RWPE1 (cell line): ENCODE data around the gene GPR12.

ENCODE experiments used
- CTCF ChIA-PET: fragments of 350-600 bp; sonication (Branson Sonifier 250); formaldehyde crosslinking; extraction: SDS; loops from one replicate; lab custom pipeline; 2021; lab: Yijun Ruan, JAX
- POLR2A ChIA-PET: fragments of 400-600 bp; formaldehyde crosslinking; extraction: SDS; loops from one replicate; lab custom pipeline; 2020; ENCODE audit warnings: antibody characterized with exemption; ENCODE audit not compliant: low non-redundant PET; lab: Yijun Ruan, JAX
- DNase-seq: peaks from one replicate; pipeline ENCODE4 v3.0.0; 2012; ENCODE audit warnings: low spot score
- H3K27ac ChIP-seq: fragments of 450-650 bp; 2 replicates; pipeline ENCODE4 v1.5.1; 2017
- TF ChIP-seq, protein P1 (sequence below): fragments of 450-650 bp; conservative IDR thresholded peaks from 2 replicates; pipeline ENCODE4 v1.5.1; 2017; ENCODE audit warnings: low read depth, mild to moderate bottlenecking

GPR12 gene

DNA sequence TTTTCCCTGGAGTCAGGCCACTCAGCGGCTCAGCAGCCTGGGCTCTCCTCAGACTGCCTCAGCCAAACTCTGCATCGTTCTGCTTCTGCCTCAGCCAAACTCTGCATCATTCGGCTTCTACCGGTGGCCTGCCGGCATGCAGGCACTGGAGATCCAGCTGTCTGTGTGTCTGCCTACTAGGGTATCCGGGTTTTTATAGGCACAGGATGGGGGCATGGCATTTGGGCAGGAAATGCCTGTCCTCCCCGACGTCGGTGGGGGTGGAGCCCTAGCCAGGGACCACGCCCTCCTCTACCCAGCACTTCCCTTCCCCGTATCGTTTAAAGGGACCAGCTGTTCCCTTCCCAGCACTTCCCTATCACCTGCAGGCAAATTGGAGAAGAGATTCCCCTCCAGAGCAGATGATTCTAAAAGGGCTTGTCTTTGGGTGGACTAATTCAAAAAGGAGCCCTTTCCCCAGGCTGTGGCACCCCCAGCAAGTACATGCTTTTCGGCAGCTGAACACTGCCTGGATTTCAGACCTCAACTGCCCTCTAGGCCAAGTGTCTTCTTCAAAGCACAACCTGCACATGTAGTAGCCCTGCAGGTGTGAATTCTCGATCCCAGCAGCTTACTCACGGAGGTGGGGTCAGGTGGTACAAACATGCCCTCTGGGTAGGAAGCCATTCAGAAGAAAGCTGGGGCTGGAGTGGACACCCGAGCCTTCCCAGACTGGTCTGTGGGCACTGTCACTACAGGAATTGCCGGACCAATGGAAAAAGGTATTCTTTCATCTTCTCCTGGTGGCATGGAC lies 25.4 kb upstream of the GPR12 start:
- POLR2A ChIA-PET = no interaction called here
- DNase-seq = no peak
- H3K27ac ChIP-seq = no peak overlapping the region
- TF ChIP-seq, protein P1, sequence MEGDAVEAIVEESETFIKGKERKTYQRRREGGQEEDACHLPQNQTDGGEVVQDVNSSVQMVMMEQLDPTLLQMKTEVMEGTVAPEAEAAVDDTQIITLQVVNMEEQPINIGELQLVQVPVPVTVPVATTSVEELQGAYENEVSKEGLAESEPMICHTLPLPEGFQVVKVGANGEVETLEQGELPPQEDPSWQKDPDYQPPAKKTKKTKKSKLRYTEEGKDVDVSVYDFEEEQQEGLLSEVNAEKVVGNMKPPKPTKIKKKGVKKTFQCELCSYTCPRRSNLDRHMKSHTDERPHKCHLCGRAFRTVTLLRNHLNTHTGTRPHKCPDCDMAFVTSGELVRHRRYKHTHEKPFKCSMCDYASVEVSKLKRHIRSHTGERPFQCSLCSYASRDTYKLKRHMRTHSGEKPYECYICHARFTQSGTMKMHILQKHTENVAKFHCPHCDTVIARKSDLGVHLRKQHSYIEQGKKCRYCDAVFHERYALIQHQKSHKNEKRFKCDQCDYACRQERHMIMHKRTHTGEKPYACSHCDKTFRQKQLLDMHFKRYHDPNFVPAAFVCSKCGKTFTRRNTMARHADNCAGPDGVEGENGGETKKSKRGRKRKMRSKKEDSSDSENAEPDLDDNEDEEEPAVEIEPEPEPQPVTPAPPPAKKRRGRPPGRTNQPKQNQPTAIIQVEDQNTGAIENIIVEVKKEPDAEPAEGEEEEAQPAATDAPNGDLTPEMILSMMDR = no peak
- CTCF ChIA-PET = no interaction called here

DNA sequence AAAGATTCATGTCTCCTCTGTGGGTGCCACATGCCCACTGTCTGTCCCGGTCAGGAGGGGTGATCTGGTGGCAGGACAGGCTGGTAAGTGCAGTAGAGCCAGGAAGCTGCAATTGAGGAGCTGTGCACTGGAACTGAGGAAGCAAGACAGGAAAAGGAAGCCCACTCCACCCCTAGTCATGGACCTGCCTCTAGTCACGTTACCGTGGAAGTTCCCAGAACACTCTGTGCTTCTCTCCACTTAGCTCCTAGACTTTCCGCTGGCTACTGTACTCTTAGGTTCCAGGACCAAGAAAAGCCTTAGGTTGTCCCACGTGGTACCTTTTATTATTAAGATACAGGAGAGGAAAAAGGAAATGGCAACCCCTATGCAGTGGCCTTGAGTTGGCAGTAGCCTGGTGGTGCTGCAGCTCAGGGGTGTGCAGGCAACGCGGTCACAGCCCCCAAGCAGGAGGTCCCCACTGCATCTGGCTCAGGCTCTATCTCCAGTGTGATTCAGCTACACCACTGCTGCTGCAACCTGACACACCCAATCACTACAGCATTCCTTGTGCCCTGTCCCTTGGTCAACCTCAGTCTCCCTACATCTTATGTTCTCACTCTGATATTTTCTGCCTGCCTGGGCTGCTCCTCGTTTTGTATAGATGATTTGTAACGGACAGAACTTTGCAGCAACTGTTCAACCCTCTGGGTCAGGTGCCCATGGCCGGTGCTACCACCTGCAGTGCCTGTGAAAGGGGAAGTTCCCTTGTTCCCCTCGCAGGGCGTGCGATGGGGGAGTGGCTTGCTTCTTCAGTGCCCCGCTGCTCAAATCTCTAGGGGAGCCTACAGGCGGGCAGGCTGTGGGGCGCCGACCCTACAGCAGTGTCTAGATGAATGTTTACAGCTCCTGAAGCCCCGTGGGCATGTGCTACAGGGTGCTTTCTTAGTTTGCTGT lies 24.4 kb upstream of the GPR12 start:
- no peak overlapping the region for H3K27ac ChIP-seq
- CTCF ChIA-PET = no interaction called here
- no peak for DNase-seq
- POLR2A ChIA-PET = no interaction called here
- TF ChIP-seq, protein P1 = no peak

DNA sequence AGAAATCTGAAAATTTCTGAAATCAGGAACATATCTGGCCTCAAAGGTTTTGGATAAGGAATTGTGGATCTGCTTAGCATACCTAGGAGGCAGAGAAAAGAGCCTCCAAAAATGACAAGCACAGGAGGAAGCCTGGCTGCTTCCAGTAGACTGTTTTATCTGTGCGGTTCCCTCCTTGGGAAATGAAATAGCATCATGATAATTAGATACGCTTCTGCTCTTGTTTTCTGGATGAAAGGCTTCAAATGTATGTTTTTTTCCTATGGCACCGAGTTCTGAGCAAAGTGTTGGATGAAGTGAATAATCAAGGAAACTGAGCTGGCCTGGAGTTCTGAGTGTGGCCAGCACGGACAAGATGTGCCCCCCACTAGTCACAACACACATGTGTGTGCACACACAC lies 19.8 kb upstream of the GPR12 start:
- CTCF ChIA-PET = interaction anchor here (0.5 kb wide), 1 partner anchor 192 kb away, joined by 3 read pairs; no protein-coding TSS in a partner anchor
- POLR2A ChIA-PET = no interaction called here
- no peak for DNase-seq
- no peak overlapping the region for H3K27ac ChIP-seq
- TF ChIP-seq, protein P1 = no peak

DNA sequence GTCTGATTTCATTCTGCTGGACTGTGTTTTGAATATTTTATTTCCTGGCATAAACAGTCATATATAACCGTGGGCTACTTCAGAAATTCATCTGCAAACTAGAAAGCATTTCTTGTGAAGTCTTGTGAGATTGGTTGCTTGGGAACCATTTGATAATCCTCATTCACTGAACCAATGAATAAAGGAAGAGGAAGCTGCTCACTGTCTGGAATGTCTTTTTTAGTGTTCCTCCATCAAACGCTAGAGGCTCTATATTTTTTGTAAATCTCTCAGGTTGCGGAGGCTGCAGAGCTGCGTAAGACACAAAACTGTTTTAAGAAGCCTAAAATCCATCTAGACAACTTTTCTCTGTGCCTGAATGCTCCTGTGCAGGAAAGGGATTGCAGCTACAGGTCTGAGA lies 18.7 kb upstream of the GPR12 start:
- TF ChIP-seq, protein P1 = no peak
- DNase-seq = no peak
- ChIA-PET CTCF (no interaction called here), POLR2A (no interaction called here)
- H3K27ac ChIP-seq = no peak overlapping the region

DNA sequence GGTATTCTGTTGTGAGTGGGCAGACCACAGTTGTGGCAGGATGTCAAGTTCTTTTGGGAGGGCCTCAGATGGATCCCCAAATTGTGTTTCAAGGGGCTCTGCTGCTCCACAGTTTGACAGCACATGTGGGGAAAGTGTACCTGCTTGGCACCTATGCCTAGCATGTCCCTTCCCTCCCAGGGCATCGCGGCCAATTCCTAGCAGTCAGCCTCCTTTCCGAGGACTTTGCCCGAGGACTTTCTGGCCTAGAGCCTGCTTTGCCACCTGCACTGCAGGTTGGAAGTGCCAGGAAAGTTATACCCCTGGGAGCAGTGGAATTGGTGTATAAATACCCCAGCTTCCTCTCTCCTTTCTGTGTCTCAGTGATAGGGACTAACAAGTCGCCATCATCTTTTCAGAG lies 11.9 kb upstream of the GPR12 start:
- H3K27ac ChIP-seq = no peak overlapping the region
- ChIA-PET POLR2A (no interaction called here), CTCF (interaction anchor here (0.6 to 1.2 kb wide), 2 partner anchors 17 to 180 kb away, joined by 4 to 5 read pairs; no protein-coding TSS in a partner anchor)
- DNase-seq = no peak
- TF ChIP-seq, protein P1 = no peak

DNA sequence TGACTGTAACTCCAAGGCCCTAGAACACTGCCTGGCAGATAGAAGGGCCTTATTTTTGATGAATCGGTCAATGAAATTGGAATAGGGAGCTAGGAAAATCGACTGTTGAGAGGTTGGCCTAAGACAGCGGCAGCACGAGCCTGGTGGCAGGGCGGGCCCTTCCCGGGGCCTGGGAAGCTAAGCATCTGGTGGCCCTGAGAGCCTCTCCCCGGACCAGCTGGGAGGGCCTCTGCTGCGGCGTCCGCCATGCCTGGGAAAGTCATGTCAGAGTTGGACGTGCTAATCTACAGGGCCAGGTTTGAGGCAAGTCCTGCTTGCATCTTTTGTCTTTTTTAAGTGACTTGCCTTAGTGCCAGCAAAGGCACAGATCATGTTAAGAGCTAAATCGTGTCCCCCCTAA lies 11.2 kb upstream of the GPR12 start:
- DNase-seq = no peak
- H3K27ac ChIP-seq = no peak overlapping the region
- TF ChIP-seq, protein P1 = no peak
- ChIA-PET POLR2A (no interaction called here), CTCF (interaction anchor here (1.2 kb wide), 1 partner anchor 17 kb away, joined by 4 read pairs; no protein-coding TSS in a partner anchor)
